Duodenal mucosa (tissue), 2 donors: ENCODE results near the gene ANGPTL8.

Experiments
- H3K27ac ChIP-seq: one replicate; pipeline ENCODE4 v1.7.0; 2013; ENCODE audit warnings: low read depth, low read length
- H3K27me3 ChIP-seq, 2 donors: one replicate each; pipeline ENCODE4 v1.7.0; 2013; ENCODE audit warnings: low read length in 2 of 2, control low read depth in 1 of 2; ENCODE audit not compliant: insufficient read depth in 2 of 2, control insufficient read depth in 1 of 2
- H3K36me3 ChIP-seq, 2 donors: one replicate each; pipeline ENCODE4 v1.7.0; 2013; ENCODE audit warnings: low read length in 2 of 2, control low read depth in 1 of 2; ENCODE audit not compliant: insufficient read depth in 2 of 2, control insufficient read depth in 1 of 2
- H3K4me1 ChIP-seq, 2 donors: one replicate each; pipeline ENCODE4 v1.7.0; 2013; ENCODE audit warnings: low read length in 2 of 2, control low read depth in 1 of 2; ENCODE audit not compliant: insufficient read depth in 2 of 2, control insufficient read depth in 1 of 2
- H3K4me3 ChIP-seq, 2 donors: one replicate each; pipeline ENCODE4 v1.7.0; 2013; ENCODE audit warnings: low read length in 2 of 2, low read depth in 1 of 2
- H3K9ac ChIP-seq, 2 donors: one replicate each; pipeline ENCODE4 v1.7.0; 2013; ENCODE audit warnings: low read length in 2 of 2, low read depth in 1 of 2
- H3K9me3 ChIP-seq, 2 donors: one replicate each; pipeline ENCODE4 v1.7.0; 2013; ENCODE audit warnings: low read length in 2 of 2, control low read depth in 1 of 2; ENCODE audit not compliant: control insufficient read depth in 1 of 2

The ANGPTL8 gene

DNA sequence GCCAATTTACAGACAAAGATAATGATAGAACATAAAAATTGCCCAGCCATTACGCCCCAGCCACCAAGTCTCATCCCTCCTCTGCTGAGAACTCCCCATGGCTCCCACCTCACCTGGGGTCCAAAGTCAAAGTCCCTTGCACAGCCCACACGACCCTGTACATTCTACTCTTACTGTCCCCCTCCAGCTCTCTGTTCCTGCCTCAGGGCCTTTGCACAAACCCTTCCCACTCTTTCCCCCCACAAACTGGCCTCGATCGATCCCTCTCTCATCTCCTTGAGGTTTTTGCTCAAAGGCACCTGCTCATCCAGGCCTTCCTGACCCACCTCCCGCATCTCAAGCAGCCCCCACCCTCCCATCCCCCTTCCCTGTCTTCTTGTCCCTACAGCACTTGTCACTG is 21.6 kb downstream of the ANGPTL8 start:
- H3K9ac ChIP-seq = no peak overlapping the region

DNA sequence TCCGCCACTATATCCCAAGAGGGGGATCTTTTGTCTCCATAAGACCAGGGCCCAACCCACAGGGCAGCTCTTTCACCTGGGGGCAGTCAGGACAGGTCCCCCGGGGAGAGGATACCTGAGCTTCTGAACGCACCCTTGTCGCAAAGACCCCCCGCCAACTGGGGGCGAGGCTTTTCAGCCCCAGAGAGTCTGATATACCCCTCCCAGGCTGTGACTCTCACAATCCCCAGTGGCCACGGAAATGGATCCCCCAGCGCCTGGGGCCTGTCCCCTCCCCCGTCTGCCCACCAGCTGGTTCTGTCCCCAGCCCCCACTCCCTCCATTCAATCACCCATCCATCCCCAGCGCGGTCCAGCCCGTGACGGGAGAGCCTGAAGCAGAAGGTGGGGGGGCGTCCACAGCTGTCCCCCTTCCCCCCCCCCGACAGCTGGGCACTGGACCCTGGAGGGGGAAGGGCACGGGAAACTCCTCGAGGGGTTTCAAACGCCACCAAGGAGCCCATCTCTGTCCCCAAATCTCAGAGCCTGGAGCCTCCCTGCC is 22.1 kb downstream of the ANGPTL8 start:
- Histone ChIP-seq H3K27ac (peak overlapping the region; percentile 32), H3K9ac (peak overlapping the region; percentile 54 to 65), H3K36me3 (no peaks in the 10 kb centered on the region), H3K4me3 (peak overlapping the region; percentile 70 to 74), H3K9me3 (no peaks in the 10 kb centered on the region), H3K4me1 (peaks cover 19 to 24% of the 10 kb centered on the region in 2 donors), H3K27me3 (no peaks in the 10 kb centered on the region)

More for the DNA sequence above, 21.6 kb downstream of the ANGPTL8 start:
- Histone ChIP-seq H3K9me3 (no peaks in the 10 kb centered on the region), H3K4me1 (peaks cover 14 to 19% of the 10 kb centered on the region in 2 donors), H3K4me3 (peak overlapping the region in 1 of 2 donors; percentile 22), H3K27ac (no peak overlapping the region), H3K36me3 (no peaks in the 10 kb centered on the region), H3K27me3 (no peaks in the 10 kb centered on the region)

DNA sequence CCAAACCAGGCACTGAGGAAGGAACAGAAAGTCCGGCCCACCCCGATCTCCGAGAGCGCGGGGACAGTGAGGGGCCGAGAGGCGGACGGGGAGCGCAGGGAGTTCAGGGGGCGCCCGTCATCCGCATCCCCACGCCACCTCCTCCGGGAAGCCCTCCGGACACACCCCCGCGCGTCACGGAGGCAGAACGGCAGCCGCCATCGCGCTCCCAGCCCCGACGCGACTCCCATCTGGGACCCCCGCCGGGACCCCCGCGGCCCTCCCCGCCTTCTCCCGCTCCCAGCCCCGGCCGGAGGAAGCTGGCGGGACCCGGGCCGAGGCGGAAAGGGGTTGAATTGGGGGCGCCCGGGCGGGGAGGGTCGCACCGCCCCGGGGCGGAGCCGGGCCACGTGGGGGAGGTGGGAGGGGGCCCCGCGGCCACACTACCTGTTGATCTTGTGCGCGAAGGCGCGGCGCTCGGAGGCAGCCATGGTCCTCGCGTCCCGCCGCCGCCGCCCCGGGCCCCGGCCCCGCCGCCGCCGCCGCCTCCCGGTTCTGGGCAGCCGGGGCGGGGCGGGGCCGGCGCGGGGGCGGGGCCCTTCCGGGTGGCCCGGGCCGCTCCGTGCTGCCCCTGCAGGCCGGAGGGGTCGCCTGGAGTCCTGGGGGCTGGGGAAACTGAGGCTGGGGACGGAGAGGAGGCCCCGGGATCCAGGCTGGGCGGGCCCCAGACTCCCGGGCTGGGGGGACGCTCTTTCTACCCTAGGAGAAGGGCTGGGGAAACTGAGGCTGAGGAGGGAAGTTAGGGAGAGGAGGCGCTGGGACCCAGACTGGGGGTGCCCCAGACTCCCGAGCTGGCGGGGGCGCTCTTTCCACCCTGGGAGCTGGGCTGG is 22.8 kb downstream of the ANGPTL8 start, which contains the start of gene DOCK6:
TSS of gene DOCK6 (minus strand) at position 554 of the 869 bp plus-strand sequence. CDS start at position 470, 84 bp downstream.
- Histone ChIP-seq H3K27ac (peak within 1 kb of the TSS; percentile 62), H3K27me3 (no peaks in the 10 kb centered on the region), H3K9ac (peak within 1 kb of the TSS; percentile 63 to 65), H3K4me1 (peaks cover 22 to 27% of the 10 kb centered on the region in 2 donors), H3K9me3 (no peaks in the 10 kb centered on the region), H3K4me3 (peak within 1 kb of the TSS; percentile 70 to 74), H3K36me3 (no peaks in the 10 kb centered on the region)

DNA sequence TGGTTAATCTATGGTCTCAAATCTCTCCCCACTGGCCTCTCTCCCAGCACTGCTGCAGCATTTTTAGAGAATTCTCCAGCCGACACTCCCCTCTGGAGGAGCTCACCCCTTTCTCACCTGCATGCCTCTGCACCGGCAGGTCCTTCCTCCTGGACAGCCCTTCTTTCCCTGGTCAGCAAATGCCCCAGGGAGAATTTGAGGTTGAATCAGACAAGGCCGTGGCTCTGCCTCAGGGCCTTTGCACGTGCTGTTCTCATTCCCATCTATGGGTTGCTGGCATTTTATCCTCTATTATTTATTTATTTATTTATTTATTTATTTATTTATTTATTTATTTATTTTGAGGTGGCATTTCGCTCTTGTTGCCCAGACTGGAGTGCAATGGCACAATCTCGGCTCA is 24.3 kb downstream of the ANGPTL8 start:
- H3K9ac ChIP-seq = no peak overlapping the region
- H3K4me3 ChIP-seq = no peak overlapping the region
- no peaks in the 10 kb centered on the region for H3K9me3 ChIP-seq
- no peaks in the 10 kb centered on the region for H3K27me3 ChIP-seq
- H3K27ac ChIP-seq = no peak overlapping the region
- H3K36me3 ChIP-seq = no peaks in the 10 kb centered on the region
- peaks cover 22 to 27% of the 10 kb centered on the region in 2 donors for H3K4me1 ChIP-seq

DNA sequence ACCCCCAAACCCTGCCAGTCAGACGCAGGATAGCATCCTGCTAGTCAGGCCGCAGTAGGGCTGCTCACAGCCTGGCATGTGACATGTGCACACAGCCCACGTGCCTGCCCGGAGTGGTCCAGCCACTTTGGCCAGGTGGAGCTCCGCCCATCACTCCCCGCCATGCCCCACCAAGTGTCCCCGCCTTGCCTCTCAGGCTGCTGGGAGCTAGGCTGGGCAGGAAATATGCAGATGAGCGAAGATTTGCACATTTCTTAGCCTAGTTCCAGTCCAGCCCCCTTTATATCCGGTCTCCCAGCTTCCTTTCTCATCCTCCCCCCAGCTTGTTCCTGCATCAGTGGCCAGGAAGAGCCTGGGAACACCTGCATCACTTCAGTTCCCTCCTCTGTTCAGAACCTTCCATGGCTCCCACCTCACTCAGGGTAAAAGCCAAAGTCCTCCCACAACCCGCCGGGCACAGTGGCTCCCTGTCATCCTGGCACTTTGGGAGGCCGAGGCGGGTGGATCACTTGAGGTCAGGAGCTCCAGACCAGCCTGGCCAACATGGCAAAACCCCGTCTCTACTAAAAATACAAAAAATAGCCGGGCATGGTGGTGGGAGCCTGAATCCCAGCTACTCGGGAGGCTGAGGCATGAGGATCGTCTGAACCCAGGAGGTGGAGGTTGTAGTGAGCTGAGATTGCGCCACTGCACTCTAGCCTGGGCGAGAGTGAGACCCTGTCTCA is 25.2 kb downstream of the ANGPTL8 start:
- H3K36me3 ChIP-seq = no peaks in the 10 kb centered on the region
- no peak overlapping the region for H3K4me3 ChIP-seq
- peak overlapping the region; percentile 84 for H3K27ac ChIP-seq
- no peaks in the 10 kb centered on the region for H3K27me3 ChIP-seq
- peaks cover 22 to 27% of the 10 kb centered on the region in 2 donors for H3K4me1 ChIP-seq
- H3K9ac ChIP-seq = peak overlapping the region; percentile 47 to 76
- no peaks in the 10 kb centered on the region for H3K9me3 ChIP-seq

DNA sequence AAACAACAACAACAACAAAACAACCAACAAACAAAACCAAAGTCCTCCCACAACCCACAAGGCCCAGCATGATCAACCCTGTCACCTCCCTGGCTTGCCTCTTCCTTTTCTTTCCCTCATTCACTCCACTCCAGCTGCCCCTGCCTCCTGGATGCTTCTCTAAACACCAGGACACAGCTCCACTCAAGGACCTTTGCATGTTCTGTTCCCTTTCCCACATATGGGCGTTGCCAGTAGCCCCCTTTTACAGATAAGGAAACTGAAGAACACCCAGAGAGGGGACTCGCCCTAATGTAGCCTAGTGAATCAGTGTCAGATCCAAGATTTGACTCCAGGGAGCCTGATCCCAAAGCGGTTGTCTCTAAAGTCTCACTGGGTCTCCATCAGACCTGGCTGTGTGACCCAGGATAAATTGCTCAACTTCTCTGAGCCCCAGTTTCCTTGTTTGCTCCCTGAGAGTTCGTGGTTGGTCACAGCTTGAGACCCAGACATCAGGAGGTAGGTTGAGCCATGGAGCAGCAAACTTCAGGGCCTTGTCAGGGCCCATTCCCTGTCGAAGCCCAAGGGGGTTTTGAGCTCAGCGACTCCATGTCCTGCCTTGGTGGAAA is 25.9 kb downstream of the ANGPTL8 start:
- Histone ChIP-seq H3K36me3 (no peaks in the 10 kb centered on the region), H3K27ac (peak overlapping the region; percentile 84), H3K9me3 (no peaks in the 10 kb centered on the region), H3K4me3 (peak overlapping the region in 1 of 2 donors; percentile 48), H3K4me1 (peaks cover 22 to 27% of the 10 kb centered on the region in 2 donors), H3K9ac (peak overlapping the region; percentile 47 to 76), H3K27me3 (no peaks in the 10 kb centered on the region)

DNA sequence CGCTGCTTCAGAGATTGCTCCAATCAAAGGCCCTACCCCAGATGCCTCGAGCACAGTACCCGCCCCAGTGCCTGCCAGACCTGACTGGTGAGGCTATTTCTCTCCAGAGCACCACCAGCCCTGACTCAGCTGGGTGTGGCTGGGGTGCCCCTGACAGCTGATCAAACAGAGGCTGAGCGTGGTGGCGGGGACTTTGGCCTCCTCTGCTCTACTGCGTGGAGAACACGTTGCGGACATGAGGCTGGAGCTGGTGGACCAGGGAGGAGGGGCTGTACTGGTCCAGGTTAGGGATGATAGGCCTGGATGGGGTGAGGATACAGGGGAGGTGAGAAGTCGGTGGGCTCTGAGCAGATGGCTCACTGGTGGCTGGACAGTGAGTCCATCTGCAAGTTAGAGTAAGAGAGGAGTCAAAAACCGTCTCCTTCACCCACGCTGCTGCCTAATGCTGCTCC is 26.4 kb downstream of the ANGPTL8 start:
- peak overlapping the region; percentile 29 to 76 for H3K9ac ChIP-seq
- peaks cover 22 to 27% of the 10 kb centered on the region in 2 donors for H3K4me1 ChIP-seq
- no peaks in the 10 kb centered on the region for H3K9me3 ChIP-seq
- no peaks in the 10 kb centered on the region for H3K36me3 ChIP-seq
- no peaks in the 10 kb centered on the region for H3K27me3 ChIP-seq
- peak overlapping the region in 1 of 2 donors; percentile 48 for H3K4me3 ChIP-seq
- peak overlapping the region; percentile 84 for H3K27ac ChIP-seq

DNA sequence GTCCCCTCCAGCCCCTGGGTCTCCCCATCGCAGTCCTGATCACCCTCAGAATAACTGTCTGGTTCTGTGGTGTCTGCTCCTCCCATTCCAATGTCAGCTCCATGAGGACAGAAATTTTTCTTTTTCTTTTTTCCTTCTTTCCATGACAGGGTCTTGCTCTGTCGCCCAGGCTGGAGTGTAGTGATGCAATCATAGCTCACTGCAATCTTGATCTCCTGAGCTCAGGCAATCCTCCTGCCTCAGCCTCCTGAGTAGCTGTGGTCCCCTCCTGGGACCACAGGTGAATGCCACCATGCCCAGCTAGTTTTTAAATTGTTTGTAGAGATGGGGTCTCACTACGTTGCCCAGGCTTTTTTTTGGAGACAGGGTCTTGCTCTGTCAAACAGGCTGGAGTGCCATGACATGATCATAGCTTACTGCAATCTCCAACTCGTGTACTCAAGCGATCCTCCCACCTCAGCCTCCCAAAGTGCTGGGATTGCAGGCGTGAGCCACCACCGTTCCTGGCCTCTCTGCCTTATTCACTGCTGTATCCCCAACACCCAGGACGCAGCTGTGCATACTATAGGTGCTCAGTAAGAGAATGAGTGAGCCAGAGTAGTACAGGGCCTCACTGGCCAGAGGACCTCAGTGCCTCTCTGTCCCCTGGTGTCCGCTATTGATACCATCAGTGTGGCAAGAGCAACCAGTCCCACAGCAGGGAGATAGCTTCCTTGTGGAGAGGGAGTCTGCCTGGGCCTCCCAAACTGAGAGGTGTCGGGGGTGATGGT is 28.1 kb downstream of the ANGPTL8 start:
- Histone ChIP-seq H3K36me3 (no peaks in the 10 kb centered on the region), H3K9me3 (no peaks in the 10 kb centered on the region), H3K4me3 (no peak overlapping the region), H3K9ac (no peak overlapping the region), H3K27ac (no peak overlapping the region), H3K27me3 (no peaks in the 10 kb centered on the region), H3K4me1 (peaks cover 22 to 27% of the 10 kb centered on the region in 2 donors)

DNA sequence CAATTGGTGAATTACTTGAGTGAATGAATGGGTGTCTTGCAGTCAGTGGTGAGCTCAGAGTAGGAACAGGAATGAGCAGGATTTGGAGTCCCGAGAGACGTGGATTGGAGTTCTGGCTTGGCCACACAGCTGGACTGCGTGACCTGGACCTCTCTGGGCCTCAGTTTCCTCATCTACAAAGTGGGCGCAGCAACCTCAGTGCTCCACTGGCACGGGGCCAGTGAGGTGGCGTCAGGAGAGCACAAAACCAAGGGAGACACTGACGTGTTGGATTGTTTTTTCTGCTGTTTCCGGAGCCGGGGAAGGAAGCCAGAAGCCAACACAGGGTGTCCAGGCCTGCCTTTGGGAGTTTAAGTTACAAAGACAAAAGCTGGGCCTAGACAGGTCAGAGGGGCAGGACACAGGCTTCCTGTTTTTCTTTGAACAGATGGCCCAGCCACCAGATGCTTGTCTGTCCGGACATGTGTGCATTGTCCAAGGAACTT is 29.4 kb downstream of the ANGPTL8 start:
- no peak overlapping the region for H3K4me3 ChIP-seq
- H3K36me3 ChIP-seq = no peaks in the 10 kb centered on the region
- no peak overlapping the region for H3K9ac ChIP-seq
- no peaks in the 10 kb centered on the region for H3K9me3 ChIP-seq
- no peak overlapping the region for H3K27ac ChIP-seq
- no peaks in the 10 kb centered on the region for H3K27me3 ChIP-seq
- peaks cover 22 to 27% of the 10 kb centered on the region in 2 donors for H3K4me1 ChIP-seq
